HG03342 (cell line): ENCODE measurements around the gene FCHSD2.
"Not testable (repeated sequence)": the region's sequence is repeated elsewhere in the genome, so short reads cannot be mapped to it uniquely, and the experiment has no call there.

Source experiments
- ATAC-seq: cut with Tn5 transposase; IDR thresholded peaks from one replicate; pipeline ENCODE4 v1.9.1; 2021; ENCODE audit warnings: mild to moderate bottlenecking, moderate library complexity; ENCODE audit not compliant: unreplicated experiment

The FCHSD2 gene

GRCh38 chr11:72897506-72897905 lies 244.6 kb downstream of the FCHSD2 start:
- ATAC-seq, result no peak

- no peak for ATAC-seq
Measured at GRCh38 chr11:72896431-72896830, 245.7 kb downstream of the FCHSD2 start.

- ATAC-seq, result no peak
Measured at GRCh38 chr11:72890881-72891280, 251.2 kb downstream of the FCHSD2 start.

- no peak for ATAC-seq
Measured at GRCh38 chr11:72886619-72887018, 255.5 kb downstream of the FCHSD2 start.

- no peak for ATAC-seq
Measured at GRCh38 chr11:72885749-72886609, 256.1 kb downstream of the FCHSD2 start.

GRCh38 chr11:72876147-72876546 lies 266.0 kb downstream of the FCHSD2 start:
- no peak for ATAC-seq

- no peak for ATAC-seq
Measured at GRCh38 chr11:72875736-72876135, 266.4 kb downstream of the FCHSD2 start.

- ATAC-seq, result no peak
Measured at GRCh38 chr11:72872012-72872411, 270.1 kb downstream of the FCHSD2 start.

- no peak for ATAC-seq
Measured at GRCh38 chr11:72871119-72871518, 271.0 kb downstream of the FCHSD2 start.

GRCh38 chr11:72869831-72870230 lies 272.3 kb downstream of the FCHSD2 start:
- ATAC-seq, result no peak

- ATAC-seq, result no peak
Measured at GRCh38 chr11:72867970-72868369, 274.1 kb downstream of the FCHSD2 start.

GRCh38 chr11:72864702-72865655 lies 277.1 kb downstream of the FCHSD2 start:
- ATAC-seq, result no peak

GRCh38 chr11:72863916-72864315 lies 278.2 kb downstream of the FCHSD2 start:
- no peak for ATAC-seq

- no peak for ATAC-seq
Measured at GRCh38 chr11:72863091-72863490, 279.0 kb downstream of the FCHSD2 start.

GRCh38 chr11:72860592-72860991 lies 281.5 kb downstream of the FCHSD2 start:
- no peak for ATAC-seq

GRCh38 chr11:72860010-72860409 lies 282.1 kb downstream of the FCHSD2 start:
- ATAC-seq, result no peak

GRCh38 chr11:72859126-72859525 lies 283.0 kb downstream of the FCHSD2 start:
- no peak for ATAC-seq

GRCh38 chr11:72858267-72858666 lies 283.9 kb downstream of the FCHSD2 start:
- ATAC-seq, result not testable (repeated sequence)

- ATAC-seq, result no peak
Measured at GRCh38 chr11:72856551-72857345, 285.4 kb downstream of the FCHSD2 start.

GRCh38 chr11:72856065-72856464 lies 286.1 kb downstream of the FCHSD2 start:
- ATAC-seq, result no peak

- ATAC-seq, result no peak
Measured at GRCh38 chr11:72851726-72852125, 290.4 kb downstream of the FCHSD2 start.
